Suprapubic skin (tissue), 4 donors: ENCODE measurements around the gene NCK2.

Experiments used
- CTCF ChIP-seq, 2 donors: fragments of 200-600 bp in 1 of 2; fragments of 450-650 bp in 1 of 2; sonication (generic) in 1 of 2; IDR thresholded peaks; one replicate each; pipeline ENCODE4 v1.5.1; 2016 to 2019; ENCODE audit warnings: antibody characterized with exemption in 2 of 2, mild to moderate bottlenecking in 1 of 2, moderate library complexity in 1 of 2
- EP300 ChIP-seq: sonication (generic); formaldehyde crosslinking; IDR thresholded peaks from one replicate; pipeline ENCODE4 v1.6.1; 2017; ENCODE audit warnings: antibody characterized with exemption
- POLR2A ChIP-seq, 2 donors: fragments of 450-650 bp; IDR thresholded peaks; one replicate each; pipeline ENCODE4 v1.6.1; 2017; ENCODE audit warnings: antibody characterized with exemption in 2 of 2, mild to moderate bottlenecking in 2 of 2, moderate library complexity in 2 of 2
- POLR2AphosphoS5 ChIP-seq, 3 donors: sonication (generic); formaldehyde crosslinking; IDR thresholded peaks; one replicate each; pipeline ENCODE4 v1.6.1; 2017; ENCODE audit warnings: antibody characterized with exemption in 3 of 3

- TF ChIP-seq CTCF (IDR thresholded peaks at IDR 0.05) (no peak), POLR2A (IDR thresholded peaks at IDR 0.05) (no peak), POLR2AphosphoS5 (IDR thresholded peaks at IDR 0.05) (no peak), EP300 (no peak)
Observed at GRCh38 chr2:105739426-105739825, 5.3 kb upstream of the NCK2 start.
